HEK293T (cell line): ENCODE measurements around the gene TNIP1.

Experiments
- BHLHE40 ChIP-seq: fragments of 450-650 bp; IDR thresholded peaks from 2 replicates; pipeline ENCODE4 v1.6.1; 2016; ENCODE audit warnings: mild to moderate bottlenecking, moderate library complexity, borderline replicate concordance
- CTBP1 ChIP-seq: fragments of 450-650 bp; IDR thresholded peaks from 2 replicates; pipeline ENCODE4 v1.6.1; 2016; ENCODE audit warnings: borderline replicate concordance
- FOXK2 ChIP-seq: fragments of 450-650 bp; IDR thresholded peaks from 2 replicates; pipeline ENCODE4 v1.6.1; 2016; ENCODE audit warnings: mild to moderate bottlenecking
- PKNOX1 ChIP-seq: fragments of 450-650 bp; IDR thresholded peaks from 2 replicates; pipeline ENCODE4 v1.6.1; 2016
- SP1 ChIP-seq: fragments of 450-650 bp; IDR thresholded peaks from 2 replicates; pipeline ENCODE4 v1.6.1; 2017
- SUZ12 ChIP-seq: fragments of 450-650 bp; IDR thresholded peaks from 2 replicates; pipeline ENCODE4 v1.6.1; 2016; ENCODE audit warnings: mild to moderate bottlenecking
- TARDBP ChIP-seq: fragments of 450-650 bp; IDR thresholded peaks from 2 replicates; pipeline ENCODE4 v1.6.1; 2016

- TF ChIP-seq BHLHE40 (no peak), FOXK2 (no peak), PKNOX1 (no peak), SP1 (no peak), CTBP1 (no peak), SUZ12 (no peak), TARDBP (no peak)
These were observed 62.0 kb downstream of the TNIP1 start for GRCh38 chr5:151018846-151019245.
